ENCODE data around the gene YBX2.

Gene YBX2

DNA sequence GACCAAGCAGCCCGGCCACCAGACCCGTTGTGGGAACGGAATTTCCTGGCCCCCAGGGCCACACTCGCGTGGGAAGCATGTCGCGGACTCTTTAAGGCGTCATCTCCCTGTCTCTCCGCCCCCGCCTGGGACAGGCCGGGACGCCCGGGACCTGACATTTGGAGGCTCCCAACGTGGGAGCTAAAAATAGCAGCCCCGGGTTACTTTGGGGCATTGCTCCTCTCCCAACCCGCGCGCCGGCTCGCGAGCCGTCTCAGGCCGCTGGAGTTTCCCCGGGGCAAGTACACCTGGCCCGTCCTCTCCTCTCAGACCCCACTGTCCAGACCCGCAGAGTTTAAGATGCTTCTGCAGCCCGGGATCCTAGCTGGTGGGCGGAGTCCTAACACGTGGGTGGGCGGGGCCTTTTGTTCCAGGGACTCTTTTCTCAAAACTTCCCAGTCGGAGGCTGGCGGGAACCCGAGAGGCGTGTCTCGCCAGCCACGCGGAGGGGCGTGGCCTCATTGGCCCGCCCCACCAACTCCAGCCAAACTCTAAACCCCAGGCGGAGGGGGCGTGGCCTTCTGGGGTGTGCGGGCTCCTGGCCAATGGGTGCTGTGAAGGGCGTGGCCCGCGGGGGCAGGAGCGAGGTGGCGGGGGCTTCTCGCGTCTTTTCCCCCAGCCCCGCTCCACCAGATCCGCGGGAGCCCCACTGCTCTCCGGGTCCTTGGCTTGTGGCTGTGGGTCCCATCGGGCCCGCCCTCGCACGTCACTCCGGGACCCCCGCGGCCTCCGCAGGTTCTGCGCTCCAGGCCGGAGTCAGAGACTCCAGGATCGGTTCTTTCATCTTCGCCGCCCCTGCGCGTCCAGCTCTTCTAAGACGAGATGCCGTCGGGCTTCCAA, 13.1 kb downstream of the YBX2 start, which contains the start of gene SLC2A4:
TSS of gene SLC2A4 (plus strand) at position 645 of the 879 bp plus-strand sequence. CDS start at position 862, 217 bp downstream.
- DNase-seq (ENCODE audit: low read depth) = peak; percentile 84
- peak within 1 kb of the TSS; percentile 70 for H3K4me3 ChIP-seq (ENCODE audit: low read depth, low read length)
- TF ChIP-seq, protein P1, sequence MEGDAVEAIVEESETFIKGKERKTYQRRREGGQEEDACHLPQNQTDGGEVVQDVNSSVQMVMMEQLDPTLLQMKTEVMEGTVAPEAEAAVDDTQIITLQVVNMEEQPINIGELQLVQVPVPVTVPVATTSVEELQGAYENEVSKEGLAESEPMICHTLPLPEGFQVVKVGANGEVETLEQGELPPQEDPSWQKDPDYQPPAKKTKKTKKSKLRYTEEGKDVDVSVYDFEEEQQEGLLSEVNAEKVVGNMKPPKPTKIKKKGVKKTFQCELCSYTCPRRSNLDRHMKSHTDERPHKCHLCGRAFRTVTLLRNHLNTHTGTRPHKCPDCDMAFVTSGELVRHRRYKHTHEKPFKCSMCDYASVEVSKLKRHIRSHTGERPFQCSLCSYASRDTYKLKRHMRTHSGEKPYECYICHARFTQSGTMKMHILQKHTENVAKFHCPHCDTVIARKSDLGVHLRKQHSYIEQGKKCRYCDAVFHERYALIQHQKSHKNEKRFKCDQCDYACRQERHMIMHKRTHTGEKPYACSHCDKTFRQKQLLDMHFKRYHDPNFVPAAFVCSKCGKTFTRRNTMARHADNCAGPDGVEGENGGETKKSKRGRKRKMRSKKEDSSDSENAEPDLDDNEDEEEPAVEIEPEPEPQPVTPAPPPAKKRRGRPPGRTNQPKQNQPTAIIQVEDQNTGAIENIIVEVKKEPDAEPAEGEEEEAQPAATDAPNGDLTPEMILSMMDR (IDR thresholded peaks at IDR 0.05; ENCODE audit: control insufficient read depth, extremely low read depth, insufficient read depth) = no peak

DNA sequence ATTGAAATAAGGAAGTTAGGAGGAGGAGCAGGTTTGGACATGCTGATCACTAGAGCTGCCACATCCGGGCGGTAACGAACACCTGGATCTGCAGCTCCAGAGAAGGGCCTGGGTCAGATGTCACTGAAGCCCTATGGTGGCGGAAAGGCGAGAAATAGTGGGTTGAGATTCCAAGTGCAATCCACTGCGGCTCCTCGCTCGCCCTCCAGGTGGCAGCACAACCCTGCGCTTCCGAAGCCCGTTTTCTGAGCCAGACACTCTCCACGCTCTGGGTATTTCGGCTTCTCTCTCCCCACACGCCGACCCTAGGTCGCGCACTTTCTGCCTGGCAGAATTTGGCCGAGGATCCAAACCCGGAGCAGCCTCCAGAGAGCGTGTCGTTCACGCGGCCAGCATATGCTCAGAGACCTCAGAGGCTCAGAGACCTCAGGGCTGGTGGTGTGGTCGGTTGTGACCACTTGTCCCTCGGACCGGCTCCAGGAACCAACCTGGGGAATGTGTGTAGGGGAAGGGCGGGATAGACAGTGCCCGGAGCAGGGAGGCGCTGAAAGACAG, 13.8 kb downstream of the YBX2 start:
- peak; percentile 69 for DNase-seq (ENCODE audit: low read depth)
- TF ChIP-seq, protein P1 (IDR thresholded peaks at IDR 0.05; ENCODE audit: control insufficient read depth, extremely low read depth, insufficient read depth) = peak; percentile 90
- H3K4me3 ChIP-seq (ENCODE audit: low read depth, low read length) = peak overlapping the region; percentile 70

DNA sequence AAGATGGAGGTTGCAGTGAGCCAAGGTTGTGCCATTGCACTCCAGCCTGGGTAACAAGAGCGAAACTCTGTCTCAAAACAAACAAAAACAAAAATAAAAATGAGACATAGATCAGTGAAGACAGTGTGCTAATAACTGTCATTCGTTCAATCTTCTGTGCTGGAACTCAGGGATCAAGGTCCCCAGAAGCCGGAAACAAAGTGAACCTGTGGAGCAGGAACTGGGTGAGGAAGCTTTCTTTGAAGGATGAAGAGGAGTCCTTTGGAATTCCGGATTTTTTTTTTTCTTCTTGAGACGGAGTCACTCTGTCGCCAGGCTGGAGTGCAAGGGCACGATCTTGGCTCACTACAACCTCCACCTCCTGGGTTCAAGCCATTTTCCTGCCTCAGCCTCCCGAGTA, 15.0 kb downstream of the YBX2 start:
- TF ChIP-seq, protein P1 (IDR thresholded peaks at IDR 0.05; ENCODE audit: control insufficient read depth, extremely low read depth, insufficient read depth) = no peak
- H3K4me3 ChIP-seq (ENCODE audit: low read depth, low read length) = no peak overlapping the region

DNA sequence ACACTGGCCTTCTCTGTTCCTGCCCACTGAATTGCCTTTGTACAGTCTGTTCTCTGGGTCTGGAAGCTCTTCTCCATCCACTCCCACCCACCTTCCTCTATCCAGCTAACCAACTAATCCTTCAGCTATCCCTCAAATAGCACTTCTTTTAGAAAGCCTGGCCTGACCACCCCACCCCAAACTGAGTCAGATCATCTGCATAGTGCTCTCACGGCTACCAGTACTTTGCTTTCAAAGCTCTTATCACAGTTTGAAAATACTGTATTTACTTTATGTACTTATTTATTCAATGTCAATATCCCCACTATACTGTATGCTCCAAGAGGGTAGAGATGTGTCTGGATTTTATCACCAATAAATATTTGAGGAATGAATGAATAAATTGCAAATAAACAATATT, 27.7 kb downstream of the YBX2 start:
- no peak for DNase-seq (ENCODE audit: low read depth)
- TF ChIP-seq, protein P1 (IDR thresholded peaks at IDR 0.05; ENCODE audit: control insufficient read depth, extremely low read depth, insufficient read depth) = no peak
- no peak overlapping the region for H3K4me3 ChIP-seq (ENCODE audit: low read depth, low read length)

More for the DNA sequence above, 15.0 kb downstream of the YBX2 start:
- DNase-seq (ENCODE audit: low read depth) = no peak

DNA sequence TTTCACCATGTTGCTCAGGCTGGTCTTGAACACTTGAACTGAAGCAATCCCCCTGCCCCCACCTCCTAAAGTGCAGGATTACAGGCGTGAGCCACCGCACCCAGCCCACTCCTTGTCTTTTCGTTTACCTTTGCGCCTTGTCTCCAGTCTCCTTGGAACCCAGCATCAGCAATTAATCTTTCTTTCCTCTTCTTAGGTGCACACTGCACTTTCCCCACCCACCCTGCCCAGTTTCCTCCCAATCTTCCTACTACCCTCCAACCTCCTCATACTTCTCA, 30.7 kb downstream of the YBX2 start:
- TF ChIP-seq, protein P1 (IDR thresholded peaks at IDR 0.05; ENCODE audit: control insufficient read depth, extremely low read depth, insufficient read depth) = no peak
- no peak for DNase-seq (ENCODE audit: low read depth)
- peak overlapping the region; percentile 96 for H3K4me3 ChIP-seq (ENCODE audit: low read depth, low read length)

DNA sequence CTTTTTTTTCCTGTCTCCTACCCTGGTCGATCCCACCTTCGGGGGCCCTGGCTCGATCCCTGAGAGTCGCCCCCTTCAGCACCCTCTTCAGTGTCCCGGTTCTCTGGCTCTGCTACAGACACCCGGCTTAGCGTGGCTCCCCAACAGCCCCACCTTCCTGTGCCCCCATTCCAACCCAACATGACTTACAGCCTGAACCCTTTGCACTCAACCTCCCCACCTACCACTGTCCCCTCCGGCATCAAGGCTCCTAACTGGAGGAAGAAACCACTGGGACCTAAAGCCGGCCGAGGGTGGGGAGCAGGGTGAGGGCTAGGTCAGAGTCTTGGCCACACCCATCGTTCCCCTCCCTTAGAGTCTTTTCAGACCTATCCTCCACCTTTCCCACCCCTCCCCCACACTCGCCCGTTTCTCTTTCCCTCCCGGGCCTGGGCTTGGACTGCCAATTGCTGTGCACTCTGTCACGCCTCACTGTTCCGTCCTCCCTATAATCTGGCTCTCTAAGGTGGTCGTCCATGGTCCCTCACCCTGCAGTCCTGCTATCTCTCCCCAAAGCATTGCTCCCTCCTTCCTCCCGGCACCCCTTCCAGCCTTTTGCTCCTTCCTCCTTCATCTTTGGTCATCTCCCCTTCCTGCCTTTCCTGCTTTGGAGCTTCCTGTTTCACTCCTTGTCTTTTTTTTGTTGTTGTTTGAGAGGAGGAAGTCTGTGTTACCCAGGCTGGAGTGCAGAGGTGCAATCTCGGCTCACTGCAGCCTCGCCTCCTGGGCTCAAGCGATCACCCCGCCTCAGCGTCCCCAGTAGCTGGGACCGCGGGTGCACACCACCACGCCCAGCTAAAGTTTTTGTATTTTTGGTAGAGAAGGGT, 31.3 kb downstream of the YBX2 start:
- peak; percentile 73 for DNase-seq (ENCODE audit: low read depth)
- TF ChIP-seq, protein P1 (IDR thresholded peaks at IDR 0.05; ENCODE audit: control insufficient read depth, extremely low read depth, insufficient read depth) = no peak
- H3K4me3 ChIP-seq (ENCODE audit: low read depth, low read length) = peak overlapping the region; percentile 96

Data from LNCaP clone FGC (cell line).